OCI-LY3 (cell line): Measurements from ENCODE around the gene NDUFS2.

Experiments
- H2AFZ ChIP-seq: fragments of 200-600, 300-600 bp; shearing (Covaris generic); 2 replicates; pipeline ENCODE4 v1.6.0; 2014; ENCODE audit warnings: antibody characterized with exemption, low read depth, low read length
- H3K27ac ChIP-seq: fragments of 200-600, 300-600 bp; sonication (generic); 2 replicates; pipeline ENCODE4 v1.5.1; 2014; ENCODE audit warnings: mild to moderate bottlenecking, low read length, moderate library complexity, mixed read lengths
- H3K27me3 ChIP-seq: fragments of 200-600, 300-600 bp; sonication (generic); 2 replicates; pipeline ENCODE4 v1.6.1; 2014; ENCODE audit warnings: low read depth, low read length, mixed read lengths
- H3K36me3 ChIP-seq: fragments of 200-600, 300-600 bp; sonication (generic); replicated peaks from 2 replicates; pipeline ENCODE3; 2014; ENCODE audit warnings: low read depth, low read length, mixed read lengths
- H3K4me1 ChIP-seq: fragments of 300-600, 200-600 bp; sonication (generic); 2 replicates; pipeline ENCODE4 v1.6.1; 2014; ENCODE audit warnings: low read length, mixed read lengths
- H3K4me2 ChIP-seq: fragments of 200-600, 300-600 bp; sonication (generic); 2 replicates; pipeline ENCODE4 v1.6.1; 2014; ENCODE audit warnings: low read length, mixed read lengths
- H3K4me3 ChIP-seq: fragments of 300-600, 200-600 bp; sonication (generic); 2 replicates; pipeline ENCODE4 v1.5.1; 2014; ENCODE audit warnings: antibody characterized with exemption, mild to moderate bottlenecking, low read length, moderate library complexity
- H3K79me2 ChIP-seq: fragments of 300-600, 200-600 bp; shearing (Covaris generic); 2 replicates; pipeline ENCODE4 v1.6.1; 2014; ENCODE audit warnings: mild to moderate bottlenecking, low read length, mixed read lengths
- H3K9ac ChIP-seq: fragments of 300-600, 200-600 bp; shearing (Covaris generic); 2 replicates; pipeline ENCODE4 v1.6.0; 2014; ENCODE audit warnings: mild to moderate bottlenecking, low read length, moderate library complexity
- H3K9me3 ChIP-seq: fragments of 200-600, 300-600 bp; shearing (Covaris generic); 2 replicates; pipeline ENCODE4 v1.6.1; 2014; ENCODE audit warnings: low read length, mixed read lengths; ENCODE audit not compliant: insufficient read depth
- H4K20me1 ChIP-seq: fragments of 200-600, 300-600 bp; sonication (generic); 2 replicates; pipeline ENCODE4 v1.6.1; 2016; ENCODE audit warnings: low read length, mixed read lengths; ENCODE audit not compliant: insufficient read depth
- CTCF ChIP-seq: fragments of 200-600, 300-600 bp; sonication (generic); IDR thresholded peaks from 2 replicates; pipeline ENCODE4 v1.5.1; 2014; ENCODE audit warnings: antibody characterized with exemption, low read length, low read depth
- EZH2phosphoT487 ChIP-seq: fragments of 200-600 bp; shearing (Covaris generic); IDR thresholded peaks from 2 replicates; pipeline ENCODE4 v1.6.1; 2018; ENCODE audit warnings: antibody characterized with exemption, mixed run types, low read depth

Gene NDUFS2

GRCh38 chr1:161172776-161173376, 29.3 kb upstream of the NDUFS2 start:
- TF ChIP-seq CTCF (no peak), EZH2phosphoT487 (no peak)
- Histone ChIP-seq H3K27ac (no peak overlapping the region), H3K4me2 (no peak overlapping the region)

GRCh38 chr1:161173711-161174110, 28.5 kb upstream of the NDUFS2 start:
- H3K9me3 ChIP-seq = no peaks in the 10 kb centered on the region
- H3K4me2 ChIP-seq = no peak overlapping the region
- peaks cover 55% of the 10 kb centered on the region for H3K36me3 ChIP-seq
- peaks cover 21% of the 10 kb centered on the region for H3K4me1 ChIP-seq
- no peak overlapping the region for H3K9ac ChIP-seq
- peaks cover 15% of the 10 kb centered on the region for H3K79me2 ChIP-seq
- H3K27ac ChIP-seq = no peak overlapping the region
- no peak overlapping the region for H3K4me3 ChIP-seq
- no peaks in the 10 kb centered on the region for H4K20me1 ChIP-seq
- H3K27me3 ChIP-seq = no peaks in the 10 kb centered on the region
- H2AFZ ChIP-seq = no peak overlapping the region
- no peak for TF ChIP-seq CTCF
- no peak for TF ChIP-seq EZH2phosphoT487

More at GRCh38 chr1:161172776-161173376, 29.3 kb upstream of the NDUFS2 start:
- peaks cover 13% of the 10 kb centered on the region for H3K4me1 ChIP-seq
- H3K36me3 ChIP-seq = peaks cover 55% of the 10 kb centered on the region
- no peak overlapping the region for H2AFZ ChIP-seq
- no peaks in the 10 kb centered on the region for H4K20me1 ChIP-seq
- H3K79me2 ChIP-seq = peaks cover 15% of the 10 kb centered on the region
- no peaks in the 10 kb centered on the region for H3K9me3 ChIP-seq
- no peak overlapping the region for H3K4me3 ChIP-seq
- no peaks in the 10 kb centered on the region for H3K27me3 ChIP-seq
- no peak overlapping the region for H3K9ac ChIP-seq

GRCh38 chr1:161174911-161175310, 27.3 kb upstream of the NDUFS2 start:
- Histone ChIP-seq H3K9ac (no peak overlapping the region), H4K20me1 (no peaks in the 10 kb centered on the region), H2AFZ (no peak overlapping the region), H3K4me3 (no peak overlapping the region), H3K27me3 (no peaks in the 10 kb centered on the region), H3K4me2 (no peak overlapping the region), H3K36me3 (peaks cover 52% of the 10 kb centered on the region), H3K9me3 (no peaks in the 10 kb centered on the region), H3K4me1 (peaks cover 21% of the 10 kb centered on the region), H3K79me2 (peaks cover 15% of the 10 kb centered on the region), H3K27ac (no peak overlapping the region)
- TF ChIP-seq EZH2phosphoT487 (no peak), CTCF (no peak)

GRCh38 chr1:161175771-161176453, 26.3 kb upstream of the NDUFS2 start:
- no peaks in the 10 kb centered on the region for H4K20me1 ChIP-seq
- H2AFZ ChIP-seq = no peak overlapping the region
- peaks cover 45% of the 10 kb centered on the region for H3K36me3 ChIP-seq
- no peak for TF ChIP-seq CTCF
- peaks cover 24% of the 10 kb centered on the region for H3K4me1 ChIP-seq
- H3K79me2 ChIP-seq = peaks cover 15% of the 10 kb centered on the region
- H3K9ac ChIP-seq = peak overlapping the region; percentile 76
- peak overlapping the region; percentile 93 for H3K4me2 ChIP-seq
- H3K4me3 ChIP-seq = peak overlapping the region; percentile 86
- no peaks in the 10 kb centered on the region for H3K27me3 ChIP-seq
- H3K9me3 ChIP-seq = no peaks in the 10 kb centered on the region
- no peak overlapping the region for H3K27ac ChIP-seq
